Peyer's patch (tissue), 4 donors: ENCODE measurements around the gene AKAP12.

Source experiments
- CTCF ChIP-seq, 6 experiments: fragments of 450-650 bp in 4 of 6; fragments of 200-600 bp in 2 of 6; sonication (generic) in 1 of 6; IDR thresholded peaks; one replicate each; pipeline ENCODE4 v1.5.1; 2017 to 2019; ENCODE audit warnings: antibody characterized with exemption in 6 of 6, mild to moderate bottlenecking in 3 of 6, moderate library complexity in 1 of 6
- POLR2A ChIP-seq, 2 donors: fragments of 450-650 bp; IDR thresholded peaks; one replicate each; pipeline ENCODE4 v1.5.1; 2017; ENCODE audit warnings: antibody characterized with exemption in 2 of 2, mild to moderate bottlenecking in 2 of 2, moderate library complexity in 2 of 2

GRCh38 chr6:151379933-151380847 lies 140.4 kb downstream of the AKAP12 start:
- TF ChIP-seq CTCF (IDR thresholded peaks at IDR 0.05): no peak
- no peak for TF ChIP-seq POLR2A (IDR thresholded peaks at IDR 0.05)
